ENCODE results near the gene MAB21L3. TPM values are rescaled to one million over a fixed set of nuclear protein-coding genes. Genes with fewer than 3 reads are reported as not detected.

Gene MAB21L3
- total and polyA plus RNA-seq, 2 donors (not counting 3 experiments of a cell fraction or from before 2014, with no cell fraction given) = not detected

- intact Hi-C loops (cut with micrococcal nuclease) = no loop called here
- H3K36me3 ChIP-seq (ENCODE audit: control insufficient read depth in 2 of 2, extremely low read depth in 1 of 2, insufficient read depth in 2 of 2, low read length in 2 of 2) = no peaks in the 10 kb centered on the region
- no peak overlapping the region for H3K4me3 ChIP-seq (replicated peaks in 1 of 3; ENCODE audit: insufficient read depth in 1 of 3, low read depth in 1 of 3, low read length in 3 of 3)
- no peaks in the 10 kb centered on the region for H3K9me1 ChIP-seq (replicated peaks; ENCODE audit: control insufficient read depth, extremely low read depth, insufficient read depth, low read length)
- no peak overlapping the region for H2AFZ ChIP-seq (ENCODE audit: low read depth, low read length)
- dilution Hi-C loops (cut with MboI; ENCODE audit: extremely low pct_ligation_motif_present, low sequenced_read_pairs) = no loop called here
- H3K27me3 ChIP-seq (ENCODE audit: control insufficient read depth in 2 of 2, insufficient read depth in 2 of 2, low read length in 2 of 2) = peaks cover 8 to 13% of the 10 kb centered on the region in 2 experiments
- no peak for FAIRE-seq
- TF ChIP-seq JUN (IDR thresholded peaks at IDR 0.05; ENCODE audit: borderline replicate concordance, insufficient read depth, insufficient read length, low read depth) = no peak
- TF ChIP-seq MYC (IDR thresholded peaks at IDR 0.05; ENCODE audit: low read depth, low read length) = no peak
- TF ChIP-seq FOS (IDR thresholded peaks at IDR 0.05; ENCODE audit: borderline replicate concordance, insufficient read depth, low read length) = no peak
- TF ChIP-seq MAX (IDR thresholded peaks at IDR 0.05; ENCODE audit: insufficient read depth, insufficient read length) = no peak
- TF ChIP-seq EZH2 (IDR thresholded peaks at IDR 0.05; ENCODE audit: borderline replicate concordance, low read depth, low read length, severe bottlenecking) = no peak
- TF ChIP-seq GATA2 (IDR thresholded peaks at IDR 0.05; ENCODE audit: insufficient read depth, insufficient read length, low read depth, low read length) = no peak
- no peak for TF ChIP-seq POLR2A (IDR thresholded peaks at IDR 0.05; ENCODE audit: low read depth, low read length)
- TF ChIP-seq POLR2AphosphoS5 (IDR thresholded peaks at IDR 0.05; ENCODE audit: insufficient read depth, low read depth, low read length) = no peak
- TF ChIP-seq CTCF (IDR thresholded peaks at IDR 0.05; ENCODE audit: extremely low read depth in 1 of 2, insufficient read depth in 1 of 2, low read depth in 1 of 2, low read length in 2 of 2) = no peak
- no peak overlapping the region for H3K27ac ChIP-seq (ENCODE audit: insufficient read depth, low read depth, low read length)
- no peaks in the 10 kb centered on the region for H3K4me1 ChIP-seq (ENCODE audit: control insufficient read depth, extremely low read depth, insufficient read depth, low read length)
- H4K20me1 ChIP-seq (replicated peaks; ENCODE audit: control insufficient read depth, extremely low read depth, insufficient read depth, low read length) = no peaks in the 10 kb centered on the region
- DNase-seq (ENCODE audit: low read depth, low spot score) = no peak
- POLR2A ChIA-PET = no interaction called here
- H3K79me2 ChIP-seq (ENCODE audit: control insufficient read depth, insufficient read depth, low read length) = no peaks in the 10 kb centered on the region
- CTCF ChIA-PET = interaction anchor here (1.5 kb wide), 1 partner anchor 12 kb away, joined by 4 read pairs; no protein-coding TSS in a partner anchor
- H3K9me3 ChIP-seq (replicated peaks; ENCODE audit: control insufficient read depth, insufficient read depth, low read length) = no peaks in the 10 kb centered on the region
- no peak overlapping the region for H3K4me2 ChIP-seq (ENCODE audit: insufficient read depth, low read length)
- no peak overlapping the region for H3K9ac ChIP-seq (replicated peaks; ENCODE audit: extremely low read depth, insufficient read depth, low read length)
- no TSS peak for BruUV-seq (replicated peaks)
These were observed 59.8 kb downstream of the MAB21L3 start for GRCh38 chr1:116170721-116171589.

Data from endothelial cell of umbilical vein (primary cell).